ENCODE results near the gene TBC1D5. TPM values are rescaled to one million over a fixed set of nuclear protein-coding genes. Genes with fewer than 3 reads are reported as not detected.

Gene TBC1D5
- total RNA-seq, 1 experiment from 2014 or later, result 30.4 TPM

GRCh38 chr3:17542591-17542990, 199.8 kb downstream of the TBC1D5 start:
- H3K27ac ChIP-seq (ENCODE audit: low read length), result no peak overlapping the region
- ChIA-PET POLR2A (no interaction called here), CTCF (no interaction called here)
- ATAC-seq, result no peak
- in situ Hi-C loops (cut with HindIII; ENCODE audit: low pct_unique_long_range_greater_than_20kb, low sequenced_read_pairs) (no loop called here), intact Hi-C loops (cut with micrococcal nuclease; ENCODE audit: unreplicated experiment) (no loop called here)
- no TSS peak for BruUV-seq (replicated peaks)
- no peaks in the 10 kb centered on the region for H3K9me3 ChIP-seq (ENCODE audit: control insufficient read depth, insufficient read depth, low read depth, low read length)
- no peaks in the 10 kb centered on the region for H3K4me1 ChIP-seq (ENCODE audit: control insufficient read depth, insufficient read depth, low read length)
- TF ChIP-seq SIN3A (IDR thresholded peaks at IDR 0.05; ENCODE audit: borderline replicate concordance, insufficient read depth, low read depth, low read length), result no peak
- TF ChIP-seq POLR2AphosphoS5 (IDR thresholded peaks at IDR 0.05; ENCODE audit: low read depth, low read length), result no peak
- TF ChIP-seq REST (IDR thresholded peaks at IDR 0.05; ENCODE audit: insufficient read depth in 1 of 2, low read depth in 2 of 2, low read length in 1 of 2), result no peak
- no peak for TF ChIP-seq TCF7L2 (IDR thresholded peaks at IDR 0.05; ENCODE audit: low read depth, low read length)
- TF ChIP-seq, protein P1, sequence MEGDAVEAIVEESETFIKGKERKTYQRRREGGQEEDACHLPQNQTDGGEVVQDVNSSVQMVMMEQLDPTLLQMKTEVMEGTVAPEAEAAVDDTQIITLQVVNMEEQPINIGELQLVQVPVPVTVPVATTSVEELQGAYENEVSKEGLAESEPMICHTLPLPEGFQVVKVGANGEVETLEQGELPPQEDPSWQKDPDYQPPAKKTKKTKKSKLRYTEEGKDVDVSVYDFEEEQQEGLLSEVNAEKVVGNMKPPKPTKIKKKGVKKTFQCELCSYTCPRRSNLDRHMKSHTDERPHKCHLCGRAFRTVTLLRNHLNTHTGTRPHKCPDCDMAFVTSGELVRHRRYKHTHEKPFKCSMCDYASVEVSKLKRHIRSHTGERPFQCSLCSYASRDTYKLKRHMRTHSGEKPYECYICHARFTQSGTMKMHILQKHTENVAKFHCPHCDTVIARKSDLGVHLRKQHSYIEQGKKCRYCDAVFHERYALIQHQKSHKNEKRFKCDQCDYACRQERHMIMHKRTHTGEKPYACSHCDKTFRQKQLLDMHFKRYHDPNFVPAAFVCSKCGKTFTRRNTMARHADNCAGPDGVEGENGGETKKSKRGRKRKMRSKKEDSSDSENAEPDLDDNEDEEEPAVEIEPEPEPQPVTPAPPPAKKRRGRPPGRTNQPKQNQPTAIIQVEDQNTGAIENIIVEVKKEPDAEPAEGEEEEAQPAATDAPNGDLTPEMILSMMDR (IDR thresholded peaks at IDR 0.05), result no peak
- no peak overlapping the region for H3K4me3 ChIP-seq (ENCODE audit: low read depth in 2 of 2, low read length in 2 of 2)
- no peak for DNase-seq (ENCODE audit: low read depth, low spot score)
- H3K36me3 ChIP-seq (ENCODE audit: control insufficient read depth, insufficient read depth, low read length), result no peaks in the 10 kb centered on the region
- H3K27me3 ChIP-seq (ENCODE audit: control insufficient read depth, insufficient read depth, low read length), result no peaks in the 10 kb centered on the region

- Histone ChIP-seq H3K4me1 (ENCODE audit: control insufficient read depth, insufficient read depth, low read length) (no peaks in the 10 kb centered on the region), H3K27me3 (ENCODE audit: control insufficient read depth, insufficient read depth, low read length) (no peaks in the 10 kb centered on the region), H3K4me3 (ENCODE audit: low read depth in 2 of 2, low read length in 2 of 2) (no peak overlapping the region), H3K27ac (ENCODE audit: low read length) (no peak overlapping the region), H3K36me3 (ENCODE audit: control insufficient read depth, insufficient read depth, low read length) (no peaks in the 10 kb centered on the region), H3K9me3 (ENCODE audit: control insufficient read depth, insufficient read depth, low read depth, low read length) (no peaks in the 10 kb centered on the region)
- no peak for TF ChIP-seq REST (IDR thresholded peaks at IDR 0.05; ENCODE audit: insufficient read depth in 1 of 2, low read depth in 2 of 2, low read length in 1 of 2)
- no peak for TF ChIP-seq POLR2AphosphoS5 (IDR thresholded peaks at IDR 0.05; ENCODE audit: low read depth, low read length)
- TF ChIP-seq, protein P1 (IDR thresholded peaks at IDR 0.05), result no peak
- no peak for TF ChIP-seq TCF7L2 (IDR thresholded peaks at IDR 0.05; ENCODE audit: low read depth, low read length)
- no peak for TF ChIP-seq SIN3A (IDR thresholded peaks at IDR 0.05; ENCODE audit: borderline replicate concordance, insufficient read depth, low read depth, low read length)
- ATAC-seq, result no peak
- CTCF ChIA-PET, result no interaction called here
- in situ Hi-C loops (cut with HindIII; ENCODE audit: low pct_unique_long_range_greater_than_20kb, low sequenced_read_pairs), result no loop called here
- DNase-seq (ENCODE audit: low read depth, low spot score), result no peak
- POLR2A ChIA-PET, result no interaction called here
- no TSS peak for BruUV-seq (replicated peaks)
- intact Hi-C loops (cut with micrococcal nuclease; ENCODE audit: unreplicated experiment), result no loop called here
These were observed 203.0 kb downstream of the TBC1D5 start for GRCh38 chr3:17539436-17539835.

Data from Panc1 (cell line).